Left ventricle myocardium inferior (tissue), 1 donor: ENCODE data around the gene TNC. TPM values are rescaled to one million over a fixed set of nuclear protein-coding genes. Genes with fewer than 3 reads are reported as not detected.

Source experiments
- DNase-seq: peaks from one replicate; pipeline ENCODE4 v3.0.0-alpha.2; 2020
- H3K27ac ChIP-seq: fragments of 200-600 bp; replicated peaks from 2 replicates; pipeline ENCODE4 v1.8.0; 2021
- H3K27me3 ChIP-seq: fragments of 200-600 bp; 2 replicates; pipeline ENCODE4 v1.8.0; 2021; ENCODE audit warnings: low read depth
- H3K36me3 ChIP-seq: fragments of 200-600 bp; 2 replicates; pipeline ENCODE4 v1.8.0; 2021
- H3K4me1 ChIP-seq: fragments of 200-600 bp; 2 replicates; pipeline ENCODE4 v1.8.0; 2021
- H3K4me3 ChIP-seq: fragments of 200-600 bp; 2 replicates; pipeline ENCODE4 v1.8.0; 2021; ENCODE audit warnings: mild to moderate bottlenecking, moderate library complexity
- H3K9me3 ChIP-seq: fragments of 200-600 bp; replicated peaks from 2 replicates; pipeline ENCODE4 v1.8.0; 2021
- intact Hi-C: fragments of 100-400 bp; cut with micrococcal nuclease; formaldehyde crosslinking; loops from one replicate; pipeline ENCODE4 v1.11.0; 2022
- total RNA-seq: library from RNA; stranded (reverse); fragmentation: NEBNext Ultra II Directional; extraction: Animal tissue kit (Norgen Biotek cat#: 25700); gene quantifications from one replicate; pipeline ENCODE4 v1.2.1, GENCODE V29; 2021
- TF ChIP-seq, protein P1 (sequence below): fragments of 200-600 bp; IDR thresholded peaks from 2 replicates; pipeline ENCODE4 v1.8.0; 2021; ENCODE audit warnings: antibody characterized with exemption, mild to moderate bottlenecking, borderline replicate concordance
- donor health status: DM: no; HTN: yes; CAD: no; lungs with severe emphysema.

TNC gene
- total RNA-seq, 1 donor from 2014 or later, result 3.4 TPM

DNA sequence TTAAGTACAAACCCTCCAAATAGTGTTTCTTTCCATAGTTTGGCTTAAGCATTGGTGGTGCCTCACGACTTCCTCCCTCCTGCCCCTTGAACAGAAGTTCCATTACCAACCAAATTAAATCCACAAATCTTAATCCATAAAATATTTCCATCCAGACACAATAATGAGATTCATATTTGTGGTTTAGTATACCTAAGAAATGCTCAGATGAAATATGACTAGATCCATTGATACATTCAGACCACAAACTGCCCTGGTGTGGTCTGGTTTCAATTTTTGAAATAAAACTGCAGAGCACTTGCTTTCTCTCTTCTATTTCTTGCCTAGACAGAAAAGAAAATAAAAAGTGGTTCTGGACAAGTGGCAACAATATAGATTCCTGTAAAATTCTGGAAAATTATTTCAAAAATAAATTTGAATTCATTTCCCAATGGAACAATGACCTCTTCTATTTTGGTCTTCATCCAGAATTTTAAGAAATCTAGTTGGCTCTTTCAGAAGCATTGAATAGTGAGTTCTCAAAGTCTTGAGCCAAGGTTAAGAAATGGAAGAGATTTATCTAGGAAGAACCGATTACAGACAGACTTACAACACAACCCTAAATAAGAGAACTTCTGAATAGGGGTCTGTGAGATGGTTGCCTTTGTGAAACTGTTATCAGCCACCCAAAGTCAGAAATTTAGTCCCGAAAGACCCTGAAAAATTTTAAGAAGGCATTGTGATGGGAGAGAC is 14.0 kb downstream of the TNC start:
- Histone ChIP-seq H3K4me3 (no peak overlapping the region), H3K4me1 (no peaks in the 10 kb centered on the region), H3K27ac (no peak overlapping the region), H3K36me3 (no peaks in the 10 kb centered on the region), H3K27me3 (peaks cover 7% of the 10 kb centered on the region), H3K9me3 (no peaks in the 10 kb centered on the region)
- no peak for DNase-seq
- TF ChIP-seq, protein P1, sequence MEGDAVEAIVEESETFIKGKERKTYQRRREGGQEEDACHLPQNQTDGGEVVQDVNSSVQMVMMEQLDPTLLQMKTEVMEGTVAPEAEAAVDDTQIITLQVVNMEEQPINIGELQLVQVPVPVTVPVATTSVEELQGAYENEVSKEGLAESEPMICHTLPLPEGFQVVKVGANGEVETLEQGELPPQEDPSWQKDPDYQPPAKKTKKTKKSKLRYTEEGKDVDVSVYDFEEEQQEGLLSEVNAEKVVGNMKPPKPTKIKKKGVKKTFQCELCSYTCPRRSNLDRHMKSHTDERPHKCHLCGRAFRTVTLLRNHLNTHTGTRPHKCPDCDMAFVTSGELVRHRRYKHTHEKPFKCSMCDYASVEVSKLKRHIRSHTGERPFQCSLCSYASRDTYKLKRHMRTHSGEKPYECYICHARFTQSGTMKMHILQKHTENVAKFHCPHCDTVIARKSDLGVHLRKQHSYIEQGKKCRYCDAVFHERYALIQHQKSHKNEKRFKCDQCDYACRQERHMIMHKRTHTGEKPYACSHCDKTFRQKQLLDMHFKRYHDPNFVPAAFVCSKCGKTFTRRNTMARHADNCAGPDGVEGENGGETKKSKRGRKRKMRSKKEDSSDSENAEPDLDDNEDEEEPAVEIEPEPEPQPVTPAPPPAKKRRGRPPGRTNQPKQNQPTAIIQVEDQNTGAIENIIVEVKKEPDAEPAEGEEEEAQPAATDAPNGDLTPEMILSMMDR, result no peak
- intact Hi-C loops, result no loop called here

DNA sequence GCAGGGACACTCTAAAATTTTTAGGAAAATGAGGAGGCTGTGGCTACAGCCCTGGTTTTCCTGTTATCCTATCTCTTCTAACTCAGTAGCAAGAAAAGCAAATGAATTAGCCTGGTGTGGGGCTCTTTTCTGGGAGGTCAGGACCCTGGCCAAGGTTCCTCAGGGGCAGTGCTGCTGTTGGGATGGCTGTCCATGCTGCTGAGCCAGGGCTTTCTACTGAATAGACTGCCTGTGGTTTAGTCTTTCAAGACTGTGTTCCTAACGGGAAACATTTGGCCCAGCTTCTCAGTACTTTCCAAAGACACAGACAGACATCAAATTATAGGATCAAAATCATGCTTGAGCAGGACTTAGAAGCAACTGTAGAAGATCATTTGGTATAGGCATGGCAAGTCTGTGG is 18.1 kb downstream of the TNC start:
- Histone ChIP-seq H3K4me3 (no peak overlapping the region), H3K9me3 (no peaks in the 10 kb centered on the region), H3K27me3 (peaks cover 21% of the 10 kb centered on the region), H3K4me1 (no peaks in the 10 kb centered on the region), H3K27ac (no peak overlapping the region), H3K36me3 (no peaks in the 10 kb centered on the region)
- TF ChIP-seq, protein P1, result no peak
- intact Hi-C loops, result no loop called here
- DNase-seq, result no peak

DNA sequence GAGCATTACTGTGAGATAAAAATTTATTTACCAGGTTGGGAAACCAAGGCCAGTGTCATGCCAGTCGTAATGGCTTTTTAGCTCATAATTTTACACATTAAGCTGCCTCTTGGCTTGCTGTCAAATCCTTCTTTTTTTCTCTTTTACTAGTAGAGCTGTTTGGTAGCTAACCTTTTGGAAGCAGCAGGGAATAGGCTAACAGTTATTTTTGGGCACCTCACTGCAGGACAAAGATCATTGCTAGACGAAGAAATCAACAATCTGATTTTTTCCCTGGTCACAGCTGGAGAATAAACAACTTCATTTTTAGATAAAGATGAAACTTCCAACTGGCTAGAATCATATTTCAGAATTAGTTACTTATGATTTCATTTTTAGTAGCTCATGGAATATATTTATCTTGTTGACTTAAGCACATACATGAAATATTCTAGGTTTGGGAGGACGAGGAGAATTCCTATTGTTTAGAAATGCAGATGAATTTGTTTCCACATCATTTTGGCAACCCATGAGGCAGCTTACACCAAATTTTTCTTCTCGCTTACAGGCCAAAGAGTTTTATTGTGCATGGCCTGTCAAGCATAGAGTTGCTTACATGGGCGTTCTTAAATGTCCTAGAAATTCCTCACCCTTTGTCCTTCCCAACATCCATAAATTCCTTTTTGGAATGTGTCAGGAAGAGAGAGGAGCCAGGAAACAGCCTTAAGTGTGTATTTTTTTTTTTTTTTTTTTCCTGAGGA is 19.6 kb downstream of the TNC start:
- no peaks in the 10 kb centered on the region for H3K36me3 ChIP-seq
- H3K27me3 ChIP-seq, result peaks cover 15% of the 10 kb centered on the region
- H3K4me1 ChIP-seq, result no peaks in the 10 kb centered on the region
- intact Hi-C loops, result no loop called here
- H3K4me3 ChIP-seq, result no peak overlapping the region
- DNase-seq, result no peak
- TF ChIP-seq, protein P1, result no peak
- no peaks in the 10 kb centered on the region for H3K9me3 ChIP-seq
- H3K27ac ChIP-seq, result no peak overlapping the region

DNA sequence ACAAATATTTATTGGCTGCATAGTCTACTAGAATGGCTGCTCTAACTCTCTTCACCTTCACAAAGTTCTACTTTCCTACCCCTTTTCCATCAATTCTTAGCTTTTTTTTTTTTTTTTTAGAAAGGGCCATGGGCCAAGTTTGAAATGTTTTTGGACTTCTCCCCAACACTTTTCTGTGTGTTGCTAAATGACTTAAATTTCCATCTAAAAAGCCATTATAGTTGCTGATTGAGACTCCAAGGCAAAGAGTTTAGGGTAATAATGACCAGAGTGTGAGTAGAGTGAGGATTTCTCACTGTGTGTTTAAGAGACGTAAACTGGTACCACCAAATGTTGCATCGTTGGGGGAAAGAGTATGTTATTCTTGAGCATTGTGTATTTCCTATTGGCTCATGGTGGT is 24.4 kb downstream of the TNC start:
- Histone ChIP-seq H3K36me3 (no peaks in the 10 kb centered on the region), H3K27me3 (peaks cover 29% of the 10 kb centered on the region), H3K4me1 (no peaks in the 10 kb centered on the region), H3K9me3 (no peaks in the 10 kb centered on the region), H3K4me3 (no peak overlapping the region), H3K27ac (no peak overlapping the region)
- intact Hi-C loops, result no loop called here
- DNase-seq, result no peak
- TF ChIP-seq, protein P1, result no peak

DNA sequence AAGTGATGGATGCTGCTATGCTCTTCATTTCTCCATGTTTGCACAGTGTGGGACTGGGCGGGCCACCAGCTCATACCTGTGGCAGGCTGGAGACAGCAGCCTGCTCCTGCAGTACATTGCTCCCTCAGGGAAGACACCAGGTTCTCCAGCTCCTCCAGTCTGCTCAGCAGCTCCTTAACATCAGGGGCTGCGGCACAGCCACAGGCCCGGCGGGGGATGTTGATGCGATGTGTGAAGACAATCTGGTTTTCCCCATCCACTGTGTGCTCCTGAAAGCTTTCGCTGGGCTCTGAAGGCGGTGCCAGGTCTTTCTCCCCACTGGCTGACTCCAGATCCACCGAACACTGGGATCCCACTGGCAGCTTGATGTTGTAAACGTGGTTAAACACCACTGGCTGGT is 27.5 kb downstream of the TNC start:
- no peak for DNase-seq
- no peak overlapping the region for H3K4me3 ChIP-seq
- H3K9me3 ChIP-seq, result no peaks in the 10 kb centered on the region
- no peak overlapping the region for H3K27ac ChIP-seq
- peaks cover 15% of the 10 kb centered on the region for H3K27me3 ChIP-seq
- TF ChIP-seq, protein P1, result no peak
- H3K36me3 ChIP-seq, result no peaks in the 10 kb centered on the region
- intact Hi-C loops, result no loop called here
- no peaks in the 10 kb centered on the region for H3K4me1 ChIP-seq
